Left colon (tissue), 2 donors: Measurements from ENCODE around the gene KLF7. TPM values are rescaled to one million over a fixed set of nuclear protein-coding genes. Genes with fewer than 3 reads are reported as not detected.

ENCODE experiments used
- ATAC-seq: fragments of 200-7000 bp; cut with Tn5 transposase; one replicate; pipeline ENCODE4 v1.9.1; 2020; ENCODE audit warnings: mild to moderate bottlenecking, moderate library complexity
- DNase-seq, 2 donors: peaks; one replicate each; pipeline ENCODE4 v3.0.0-alpha.2; 2020
- intact Hi-C, 2 donors: fragments of 100-400 bp; cut with DNase I in 1 of 2; cut with micrococcal nuclease in 1 of 2; formaldehyde crosslinking; loops; one replicate each; pipeline versions ENCODE4 v1.11.2 to v1.14.0; 2022; cut with DNase I, micrococcal nuclease
- total RNA-seq, 2 donors: library from RNA; stranded (reverse); fragmentation: NEBNext Ultra II Directional; extraction: Animal tissue kit (Norgen Biotek cat#: 25700); gene quantifications; one replicate each; pipeline ENCODE4 v1.2.1, GENCODE V29; 2021
- donor health status: DM: no; HTN: no; CAD: no.
- donor health status: DM: yes; HTN: yes; CAD: no.

KLF7 gene
- total RNA-seq, 2 donors from 2014 or later, result 5.4 to 7.5 TPM

- intact Hi-C loops, result loop anchor here in 1 of 2 donors (10.0 kb wide), 2 partner anchors 131 to 159 kb away; no protein-coding TSS in a partner anchor
- no peak for ATAC-seq
- DNase-seq, result no peak
These were observed 10.5 kb upstream of the KLF7 start for GRCh38 chr2:207176247-207176646.

- DNase-seq (no peak), ATAC-seq (no peak)
- intact Hi-C loops, result loop anchor here in 1 of 2 donors (10.0 kb wide), 2 partner anchors 129 to 161 kb away; no protein-coding TSS in a partner anchor
These were observed 7.9 kb upstream of the KLF7 start for GRCh38 chr2:207173641-207174040.

GRCh38 chr2:207167099-207167923 is 1.6 kb upstream of the KLF7 start:
- no peak for DNase-seq
- no peak for ATAC-seq

GRCh38 chr2:207166349-207167098 is 776 bp upstream of the KLF7 start:
- intact Hi-C loops, result loop anchor here in 1 of 2 donors (5.0 to 10.0 kb wide), 2 partner anchors 96 to 308 kb away; no protein-coding TSS in a partner anchor
- ATAC-seq (peak; percentile 78), DNase-seq (peak; percentile 63 to 77)

More at GRCh38 chr2:207167099-207167923, 1.6 kb upstream of the KLF7 start:
- intact Hi-C loops, result loop anchor here in 1 of 2 donors (5.0 to 10.0 kb wide), 2 partner anchors 95 to 307 kb away; no protein-coding TSS in a partner anchor

- peak; percentile 94 for ATAC-seq
- intact Hi-C loops, result loop anchor here in 1 of 2 donors (5.0 to 10.0 kb wide), 2 partner anchors 96 to 309 kb away; no protein-coding TSS in a partner anchor
- DNase-seq, result peak; percentile 94 to 97
These were observed 246 bp upstream of the KLF7 start for GRCh38 chr2:207166039-207166348.

GRCh38 chr2:207164006-207164831 is 1.5 kb downstream of the KLF7 start:
- ATAC-seq (no peak), DNase-seq (peak; percentile 39 to 53)
- intact Hi-C loops, result loop anchor here in 1 of 2 donors (10.0 kb wide), 1 partner anchor 311 kb away; no protein-coding TSS in a partner anchor

GRCh38 chr2:207163756-207164005 is 2.1 kb downstream of the KLF7 start:
- DNase-seq (no peak), ATAC-seq (no peak)
- intact Hi-C loops, result loop anchor here in 1 of 2 donors (10.0 kb wide), 1 partner anchor 311 kb away; no protein-coding TSS in a partner anchor

GRCh38 chr2:207163053-207163755 is 2.5 kb downstream of the KLF7 start:
- DNase-seq (no peak), ATAC-seq (no peak)
- intact Hi-C loops, result loop anchor here in 1 of 2 donors (10.0 kb wide), 1 partner anchor 312 kb away; no protein-coding TSS in a partner anchor

- ATAC-seq (no peak), DNase-seq (no peak)
- intact Hi-C loops, result loop anchor here in 1 of 2 donors (10.0 kb wide), 1 partner anchor 312 kb away; no protein-coding TSS in a partner anchor
These were observed 3.4 kb downstream of the KLF7 start for GRCh38 chr2:207162316-207162715.

- ATAC-seq (no peak), DNase-seq (no peak)
- intact Hi-C loops, result loop anchor here in 1 of 2 donors (10.0 kb wide), 1 partner anchor 313 kb away; no protein-coding TSS in a partner anchor
These were observed 4.3 kb downstream of the KLF7 start for GRCh38 chr2:207161247-207162123.

- ATAC-seq (no peak), DNase-seq (no peak)
- intact Hi-C loops, result loop anchor here in 1 of 2 donors (10.0 kb wide), 1 partner anchor 315 kb away; no protein-coding TSS in a partner anchor
These were observed 5.6 kb downstream of the KLF7 start for GRCh38 chr2:207160115-207160514.

GRCh38 chr2:207159002-207159401 is 6.7 kb downstream of the KLF7 start:
- DNase-seq, result no peak
- no peak for ATAC-seq
- intact Hi-C loops, result no loop called here

GRCh38 chr2:207157731-207158130 is 8.0 kb downstream of the KLF7 start:
- ATAC-seq (no peak), DNase-seq (no peak)

GRCh38 chr2:207157162-207157481 is 8.6 kb downstream of the KLF7 start:
- intact Hi-C loops, result no loop called here
- no peak for ATAC-seq
- no peak for DNase-seq

More at GRCh38 chr2:207157731-207158130, 8.0 kb downstream of the KLF7 start:
- intact Hi-C loops, result no loop called here

GRCh38 chr2:207156451-207157161 is 9.1 kb downstream of the KLF7 start:
- intact Hi-C loops, result no loop called here
- ATAC-seq (no peak), DNase-seq (no peak)

GRCh38 chr2:207155516-207156444 is 10.0 kb downstream of the KLF7 start:
- intact Hi-C loops, result no loop called here
- no peak for DNase-seq
- no peak for ATAC-seq
